Measurements from ENCODE around the gene POLR1H. TPM values are rescaled to one million over a fixed set of nuclear protein-coding genes. Genes with fewer than 3 reads are reported as not detected.

POLR1H gene
- total and polyA plus RNA-seq, 2 experiments from 2014 or later, result 28.1 to 93.6 TPM

DNA sequence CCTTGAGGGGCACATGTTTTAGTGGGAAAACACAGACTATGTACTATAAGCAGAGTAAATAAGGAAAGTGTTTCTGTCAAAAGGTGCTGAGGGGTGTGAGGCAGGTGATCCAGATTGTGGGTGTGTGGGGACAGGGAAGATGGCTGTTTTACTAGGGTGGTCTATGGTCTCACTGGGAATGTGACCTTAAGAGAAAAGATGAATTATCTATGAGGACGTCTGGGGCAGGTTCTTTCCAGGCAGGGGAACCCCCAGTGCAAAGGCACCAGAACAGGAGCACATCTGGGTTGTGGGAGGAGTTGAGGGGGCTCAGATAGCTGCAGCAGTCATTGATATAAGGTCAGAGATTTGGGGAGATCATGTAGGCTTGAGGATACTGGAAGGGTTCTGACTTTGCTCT is 18.2 kb upstream of the POLR1H start:
- H3K9me3 Mint-ChIP-seq, result no peaks in the 10 kb centered on the region
- Histone ChIP-seq H3K4me1 (ENCODE audit: insufficient read depth) (no peaks in the 10 kb centered on the region), H3K36me3 (ENCODE audit: insufficient read depth) (no peaks in the 10 kb centered on the region), H3K9me2 (ENCODE audit: insufficient read depth) (no peaks in the 10 kb centered on the region), H4K20me1 (replicated peaks; ENCODE audit: insufficient read depth) (no peaks in the 10 kb centered on the region; the same call in 1 of the 2 replicates), H3K27ac (ENCODE audit: low read depth) (no peak overlapping the region), H3K4me2 (no peak overlapping the region), H3K79me2 (replicated peaks; ENCODE audit: insufficient read depth) (no peaks in the 10 kb centered on the region), H3F3A (replicated peaks; ENCODE audit: low read depth) (no peaks in the 10 kb centered on the region), H3K4me3 (no peak overlapping the region), H3K27me3 (ENCODE audit: insufficient read depth) (no peaks in the 10 kb centered on the region), H2AFZ (no peak overlapping the region)
- TF ChIP-seq POLR2AphosphoS5 (IDR thresholded peaks at IDR 0.05; ENCODE audit: low read depth) (no peak), ZNF331 (CRISPR knock-in tag; IDR thresholded peaks at IDR 0.05; ENCODE audit: low read depth) (no peak), CREB1 (CRISPR knock-in tag; IDR thresholded peaks at IDR 0.05; ENCODE audit: low read depth) (no peak), STAT1 (IDR thresholded peaks at IDR 0.05; ENCODE audit: unreplicated experiment) (no peak), EZH2 (IDR thresholded peaks at IDR 0.05; ENCODE audit: low read depth, unreplicated experiment) (no peak), NANOG (IDR thresholded peaks at IDR 0.05; ENCODE audit: borderline replicate concordance) (no peak), ZNF114 (CRISPR knock-in tag; IDR thresholded peaks at IDR 0.05) (no peak), JUNB (IDR thresholded peaks at IDR 0.05; ENCODE audit: unreplicated experiment) (no peak), EZH2phosphoT487 (IDR thresholded peaks at IDR 0.05; ENCODE audit: unreplicated experiment) (no peak)
- TF ChIP-seq, protein P1, sequence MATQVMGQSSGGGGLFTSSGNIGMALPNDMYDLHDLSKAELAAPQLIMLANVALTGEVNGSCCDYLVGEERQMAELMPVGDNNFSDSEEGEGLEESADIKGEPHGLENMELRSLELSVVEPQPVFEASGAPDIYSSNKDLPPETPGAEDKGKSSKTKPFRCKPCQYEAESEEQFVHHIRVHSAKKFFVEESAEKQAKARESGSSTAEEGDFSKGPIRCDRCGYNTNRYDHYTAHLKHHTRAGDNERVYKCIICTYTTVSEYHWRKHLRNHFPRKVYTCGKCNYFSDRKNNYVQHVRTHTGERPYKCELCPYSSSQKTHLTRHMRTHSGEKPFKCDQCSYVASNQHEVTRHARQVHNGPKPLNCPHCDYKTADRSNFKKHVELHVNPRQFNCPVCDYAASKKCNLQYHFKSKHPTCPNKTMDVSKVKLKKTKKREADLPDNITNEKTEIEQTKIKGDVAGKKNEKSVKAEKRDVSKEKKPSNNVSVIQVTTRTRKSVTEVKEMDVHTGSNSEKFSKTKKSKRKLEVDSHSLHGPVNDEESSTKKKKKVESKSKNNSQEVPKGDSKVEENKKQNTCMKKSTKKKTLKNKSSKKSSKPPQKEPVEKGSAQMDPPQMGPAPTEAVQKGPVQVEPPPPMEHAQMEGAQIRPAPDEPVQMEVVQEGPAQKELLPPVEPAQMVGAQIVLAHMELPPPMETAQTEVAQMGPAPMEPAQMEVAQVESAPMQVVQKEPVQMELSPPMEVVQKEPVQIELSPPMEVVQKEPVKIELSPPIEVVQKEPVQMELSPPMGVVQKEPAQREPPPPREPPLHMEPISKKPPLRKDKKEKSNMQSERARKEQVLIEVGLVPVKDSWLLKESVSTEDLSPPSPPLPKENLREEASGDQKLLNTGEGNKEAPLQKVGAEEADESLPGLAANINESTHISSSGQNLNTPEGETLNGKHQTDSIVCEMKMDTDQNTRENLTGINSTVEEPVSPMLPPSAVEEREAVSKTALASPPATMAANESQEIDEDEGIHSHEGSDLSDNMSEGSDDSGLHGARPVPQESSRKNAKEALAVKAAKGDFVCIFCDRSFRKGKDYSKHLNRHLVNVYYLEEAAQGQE (IDR thresholded peaks at IDR 0.05; ENCODE audit: unreplicated experiment), result no peak
- TF ChIP-seq, protein P2, sequence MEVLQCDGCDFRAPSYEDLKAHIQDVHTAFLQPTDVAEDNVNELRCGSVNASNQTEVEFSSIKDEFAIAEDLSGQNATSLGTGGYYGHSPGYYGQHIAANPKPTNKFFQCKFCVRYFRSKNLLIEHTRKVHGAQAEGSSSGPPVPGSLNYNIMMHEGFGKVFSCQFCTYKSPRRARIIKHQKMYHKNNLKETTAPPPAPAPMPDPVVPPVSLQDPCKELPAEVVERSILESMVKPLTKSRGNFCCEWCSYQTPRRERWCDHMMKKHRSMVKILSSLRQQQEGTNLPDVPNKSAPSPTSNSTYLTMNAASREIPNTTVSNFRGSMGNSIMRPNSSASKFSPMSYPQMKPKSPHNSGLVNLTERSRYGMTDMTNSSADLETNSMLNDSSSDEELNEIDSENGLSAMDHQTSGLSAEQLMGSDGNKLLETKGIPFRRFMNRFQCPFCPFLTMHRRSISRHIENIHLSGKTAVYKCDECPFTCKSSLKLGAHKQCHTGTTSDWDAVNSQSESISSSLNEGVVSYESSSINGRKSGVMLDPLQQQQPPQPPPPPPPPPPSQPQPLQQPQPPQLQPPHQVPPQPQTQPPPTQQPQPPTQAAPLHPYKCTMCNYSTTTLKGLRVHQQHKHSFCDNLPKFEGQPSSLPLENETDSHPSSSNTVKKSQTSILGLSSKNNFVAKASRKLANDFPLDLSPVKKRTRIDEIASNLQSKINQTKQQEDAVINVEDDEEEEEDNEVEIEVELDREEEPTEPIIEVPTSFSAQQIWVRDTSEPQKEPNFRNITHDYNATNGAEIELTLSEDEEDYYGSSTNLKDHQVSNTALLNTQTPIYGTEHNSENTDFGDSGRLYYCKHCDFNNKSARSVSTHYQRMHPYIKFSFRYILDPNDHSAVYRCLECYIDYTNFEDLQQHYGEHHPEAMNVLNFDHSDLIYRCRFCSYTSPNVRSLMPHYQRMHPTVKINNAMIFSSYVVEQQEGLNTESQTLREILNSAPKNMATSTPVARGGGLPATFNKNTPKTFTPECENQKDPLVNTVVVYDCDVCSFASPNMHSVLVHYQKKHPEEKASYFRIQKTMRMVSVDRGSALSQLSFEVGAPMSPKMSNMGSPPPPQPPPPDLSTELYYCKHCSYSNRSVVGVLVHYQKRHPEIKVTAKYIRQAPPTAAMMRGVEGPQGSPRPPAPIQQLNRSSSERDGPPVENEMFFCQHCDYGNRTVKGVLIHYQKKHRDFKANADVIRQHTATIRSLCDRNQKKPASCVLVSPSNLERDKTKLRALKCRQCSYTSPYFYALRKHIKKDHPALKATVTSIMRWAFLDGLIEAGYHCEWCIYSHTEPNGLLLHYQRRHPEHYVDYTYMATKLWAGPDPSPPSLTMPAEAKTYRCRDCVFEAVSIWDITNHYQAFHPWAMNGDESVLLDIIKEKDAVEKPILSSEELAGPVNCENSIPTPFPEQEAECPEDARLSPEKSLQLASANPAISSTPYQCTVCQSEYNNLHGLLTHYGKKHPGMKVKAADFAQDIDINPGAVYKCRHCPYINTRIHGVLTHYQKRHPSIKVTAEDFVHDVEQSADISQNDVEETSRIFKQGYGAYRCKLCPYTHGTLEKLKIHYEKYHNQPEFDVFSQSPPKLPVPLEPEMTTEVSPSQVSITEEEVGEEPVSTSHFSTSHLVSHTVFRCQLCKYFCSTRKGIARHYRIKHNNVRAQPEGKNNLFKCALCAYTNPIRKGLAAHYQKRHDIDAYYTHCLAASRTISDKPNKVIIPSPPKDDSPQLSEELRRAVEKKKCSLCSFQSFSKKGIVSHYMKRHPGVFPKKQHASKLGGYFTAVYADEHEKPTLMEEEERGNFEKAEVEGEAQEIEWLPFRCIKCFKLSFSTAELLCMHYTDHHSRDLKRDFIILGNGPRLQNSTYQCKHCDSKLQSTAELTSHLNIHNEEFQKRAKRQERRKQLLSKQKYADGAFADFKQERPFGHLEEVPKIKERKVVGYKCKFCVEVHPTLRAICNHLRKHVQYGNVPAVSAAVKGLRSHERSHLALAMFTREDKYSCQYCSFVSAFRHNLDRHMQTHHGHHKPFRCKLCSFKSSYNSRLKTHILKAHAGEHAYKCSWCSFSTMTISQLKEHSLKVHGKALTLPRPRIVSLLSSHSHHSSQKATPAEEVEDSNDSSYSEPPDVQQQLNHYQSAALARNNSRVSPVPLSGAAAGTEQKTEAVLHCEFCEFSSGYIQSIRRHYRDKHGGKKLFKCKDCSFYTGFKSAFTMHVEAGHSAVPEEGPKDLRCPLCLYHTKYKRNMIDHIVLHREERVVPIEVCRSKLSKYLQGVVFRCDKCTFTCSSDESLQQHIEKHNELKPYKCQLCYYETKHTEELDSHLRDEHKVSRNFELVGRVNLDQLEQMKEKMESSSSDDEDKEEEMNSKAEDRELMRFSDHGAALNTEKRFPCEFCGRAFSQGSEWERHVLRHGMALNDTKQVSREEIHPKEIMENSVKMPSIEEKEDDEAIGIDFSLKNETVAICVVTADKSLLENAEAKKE (CRISPR knock-in tag; IDR thresholded peaks at IDR 0.05), result no peak
- TF ChIP-seq, protein P3, sequence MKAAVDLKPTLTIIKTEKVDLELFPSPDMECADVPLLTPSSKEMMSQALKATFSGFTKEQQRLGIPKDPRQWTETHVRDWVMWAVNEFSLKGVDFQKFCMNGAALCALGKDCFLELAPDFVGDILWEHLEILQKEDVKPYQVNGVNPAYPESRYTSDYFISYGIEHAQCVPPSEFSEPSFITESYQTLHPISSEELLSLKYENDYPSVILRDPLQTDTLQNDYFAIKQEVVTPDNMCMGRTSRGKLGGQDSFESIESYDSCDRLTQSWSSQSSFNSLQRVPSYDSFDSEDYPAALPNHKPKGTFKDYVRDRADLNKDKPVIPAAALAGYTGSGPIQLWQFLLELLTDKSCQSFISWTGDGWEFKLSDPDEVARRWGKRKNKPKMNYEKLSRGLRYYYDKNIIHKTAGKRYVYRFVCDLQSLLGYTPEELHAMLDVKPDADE (IDR thresholded peaks at IDR 0.05), result no peak
- TF ChIP-seq, protein P4, sequence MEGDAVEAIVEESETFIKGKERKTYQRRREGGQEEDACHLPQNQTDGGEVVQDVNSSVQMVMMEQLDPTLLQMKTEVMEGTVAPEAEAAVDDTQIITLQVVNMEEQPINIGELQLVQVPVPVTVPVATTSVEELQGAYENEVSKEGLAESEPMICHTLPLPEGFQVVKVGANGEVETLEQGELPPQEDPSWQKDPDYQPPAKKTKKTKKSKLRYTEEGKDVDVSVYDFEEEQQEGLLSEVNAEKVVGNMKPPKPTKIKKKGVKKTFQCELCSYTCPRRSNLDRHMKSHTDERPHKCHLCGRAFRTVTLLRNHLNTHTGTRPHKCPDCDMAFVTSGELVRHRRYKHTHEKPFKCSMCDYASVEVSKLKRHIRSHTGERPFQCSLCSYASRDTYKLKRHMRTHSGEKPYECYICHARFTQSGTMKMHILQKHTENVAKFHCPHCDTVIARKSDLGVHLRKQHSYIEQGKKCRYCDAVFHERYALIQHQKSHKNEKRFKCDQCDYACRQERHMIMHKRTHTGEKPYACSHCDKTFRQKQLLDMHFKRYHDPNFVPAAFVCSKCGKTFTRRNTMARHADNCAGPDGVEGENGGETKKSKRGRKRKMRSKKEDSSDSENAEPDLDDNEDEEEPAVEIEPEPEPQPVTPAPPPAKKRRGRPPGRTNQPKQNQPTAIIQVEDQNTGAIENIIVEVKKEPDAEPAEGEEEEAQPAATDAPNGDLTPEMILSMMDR (conservative IDR thresholded peaks at IDR 0.05; ENCODE audit: low read depth in 2 of 2), result no peak
- no peak overlapping the region for H3K27ac Mint-ChIP-seq
- no peaks in the 10 kb centered on the region for H3K27me3 Mint-ChIP-seq (ENCODE audit: insufficient read depth, low read depth, poor library complexity)
- no peak overlapping the region for H3K4me3 Mint-ChIP-seq
- no peaks in the 10 kb centered on the region for H3K36me3 Mint-ChIP-seq (ENCODE audit: low read depth)
- H3K4me1 Mint-ChIP-seq, result no peaks in the 10 kb centered on the region
- DNase-seq (ENCODE audit: low spot score) (no peak), ATAC-seq (no peak)

All from GM23338 (cell line).